ENCODE data around the gene ZNF263. TPM values are rescaled to one million over a fixed set of nuclear protein-coding genes. Genes with fewer than 3 reads are reported as not detected.

ZNF263 gene
- total and polyA plus RNA-seq, 2 of the 13 experiments (the other 11 are each of a cell fraction or from before 2014, with no cell fraction given) = 10.2 to 41.2 TPM

- TF ChIP-seq PRDM15 (CRISPR knock-in tag; IDR thresholded peaks at IDR 0.05) (peak; percentile 50), ZNF772 (CRISPR knock-in tag; IDR thresholded peaks at IDR 0.05) (peak; percentile 18; the same call in 1 of the 2 replicates), ZNF138 (CRISPR knock-in tag; IDR thresholded peaks at IDR 0.05; ENCODE audit: low read depth) (no peak), ZNF292 (CRISPR knock-in tag; IDR thresholded peaks at IDR 0.05; ENCODE audit: borderline replicate concordance, low read depth) (peak; percentile 66; the same call in 1 of the 2 replicates), TEF (CRISPR knock-in tag; IDR thresholded peaks at IDR 0.05) (no peak), ZFP90 (CRISPR knock-in tag; IDR thresholded peaks at IDR 0.05; ENCODE audit: borderline replicate concordance) (peak; percentile 33; the same call in 1 of the 2 replicates), ISX (CRISPR knock-in tag; conservative IDR thresholded peaks at IDR 0.05) (0 out of 2 replicates have a peak, but pooled peaks have one; percentile 47), POLR2A (IDR thresholded peaks at IDR 0.05; ENCODE audit: insufficient read depth in 1 of 2, low read depth in 2 of 2, low read length in 2 of 2) (peak; percentile 82 to 94), FLYWCH1 (CRISPR knock-in tag; IDR thresholded peaks at IDR 0.05) (no peak), TOPORS (CRISPR knock-in tag; IDR thresholded peaks at IDR 0.05) (no peak; the same call in 1 of the 2 replicates), ZNF773 (CRISPR knock-in tag; IDR thresholded peaks at IDR 0.05; ENCODE audit: borderline replicate concordance) (no peak), CHD4 (IDR thresholded peaks at IDR 0.05; ENCODE audit: borderline replicate concordance, low read length) (no peak), MYPOP (CRISPR knock-in tag; IDR thresholded peaks at IDR 0.05) (peak; percentile 55; the same call in 1 of the 2 replicates), NFYC (CRISPR knock-in tag; IDR thresholded peaks at IDR 0.05) (peak; percentile 96), ARID3A (IDR thresholded peaks at IDR 0.05; ENCODE audit: low read depth, low read length) (no peak), WIZ (CRISPR knock-in tag; IDR thresholded peaks at IDR 0.05) (0 out of 2 replicates have a peak, but pooled peaks have one; percentile 58), ZNF775 (CRISPR knock-in tag; IDR thresholded peaks at IDR 0.05; ENCODE audit: borderline replicate concordance) (no peak), RXRB (CRISPR knock-in tag; IDR thresholded peaks at IDR 0.05; ENCODE audit: borderline replicate concordance) (peak; percentile 8; the same call in 1 of the 2 replicates), FOXA1 (IDR thresholded peaks at IDR 0.05) (no peak), FOXA1 (CRISPR knock-in tag; IDR thresholded peaks at IDR 0.05) (no peak), ZNF605 (CRISPR knock-in tag; IDR thresholded peaks at IDR 0.05) (peak; percentile 79), TBX3 (IDR thresholded peaks at IDR 0.05; ENCODE audit: borderline replicate concordance) (no peak), ZNF724P (CRISPR knock-in tag; IDR thresholded peaks at IDR 0.05; ENCODE audit: borderline replicate concordance) (no peak)
Measured at GRCh38 chr16:3264137-3265036, 18.9 kb upstream of the ZNF263 start (continued).

Measured in HepG2 (cell line).